ENCODE data around the gene OR51E2. TPM values are rescaled to one million over a fixed set of nuclear protein-coding genes. Genes with fewer than 3 reads are reported as not detected.

OR51E2 gene
- polyA plus RNA-seq, 3 donors, result 0.02 to 0.56 (median 0.10) TPM

Other genes starting within 250 kb of the OR51E2 start
- not detected for gene OR52K2, start 248.6 kb downstream of the OR51E2 start, polyA plus RNA-seq
- not detected for gene OR52K1, start 215.2 kb downstream of the OR51E2 start, polyA plus RNA-seq
- not detected for gene OR52M1, start 152.7 kb downstream of the OR51E2 start, polyA plus RNA-seq
- gene OR52I2, start 116.1 kb downstream of the OR51E2 start, polyA plus RNA-seq, result not detected
- not detected for gene OR52I1, start 103.8 kb downstream of the OR51E2 start, polyA plus RNA-seq
- gene TRIM68, start 89.6 kb downstream of the OR51E2 start, polyA plus RNA-seq, result 10 to 100 TPM in 1 of 3 donors, 1 to 10 TPM in 2; 4.2 to 12.4 (median 5.1) TPM
- not detected for gene OR51D1, start 60.4 kb downstream of the OR51E2 start, polyA plus RNA-seq
- 1 to 10 TPM in 2 of 3 donors, under 1 TPM in 1; 0.16 to 2.7 (median 1.2) TPM for gene OR51E1, start 53.9 kb downstream of the OR51E2 start, polyA plus RNA-seq
- not detected for gene MMP26, start 6.9 kb upstream of the OR51E2 start, polyA plus RNA-seq
- gene OR51F1, start 72.1 kb upstream of the OR51E2 start, polyA plus RNA-seq, result not detected
- gene OR52R1, start 106.5 kb upstream of the OR51E2 start, polyA plus RNA-seq, result 1 to 10 TPM in 1 of 3 donors, not detected in 2; 1.2 TPM
- not detected for gene OR51F2, start 123.5 kb upstream of the OR51E2 start, polyA plus RNA-seq
- not detected for gene OR51S1, start 151.4 kb upstream of the OR51E2 start, polyA plus RNA-seq
- gene OR51T1, start 184.0 kb upstream of the OR51E2 start, polyA plus RNA-seq, result not detected
- gene OR51A7, start 205.9 kb upstream of the OR51E2 start, polyA plus RNA-seq, result not detected
- gene OR51G2, start 221.5 kb upstream of the OR51E2 start, polyA plus RNA-seq, result not detected
- gene OR51G1, start 226.5 kb upstream of the OR51E2 start, polyA plus RNA-seq, result not detected
- gene OR51A4, start 249.8 kb upstream of the OR51E2 start, polyA plus RNA-seq, result not detected